Cardiac muscle cell (in vitro differentiated cells and primary cell): ENCODE data around the gene SLCO2A1. TPM values are rescaled to one million over a fixed set of nuclear protein-coding genes. Genes with fewer than 3 reads are reported as not detected.

Source experiments
- DNase-seq, 2 donors: peaks; one replicate each; pipeline versions ENCODE4 v3.0.0 to v3.0.0-alpha.2; 2010 to 2017; ENCODE audit warnings: low read depth in 1 of 2, low spot score in 1 of 2
- H3K27ac ChIP-seq: fragments of 200-600 bp; sonication (generic); 2 replicates; pipeline ENCODE4 v1.5.1; 2016
- H3K27me3 ChIP-seq: fragments of 200-600 bp; sonication (generic); 2 replicates; pipeline ENCODE4 v1.6.0; 2016; ENCODE audit warnings: control low read depth
- H3K36me3 ChIP-seq: fragments of 200-600 bp; sonication (generic); 2 replicates; pipeline ENCODE4 v1.5.1; 2016; ENCODE audit warnings: control low read depth
- H3K4me1 ChIP-seq: fragments of 200-600 bp; sonication (generic); 2 replicates; pipeline ENCODE4 v1.8.1; 2017; ENCODE audit warnings: low read depth, mild to moderate bottlenecking, mixed run types
- H3K4me3 ChIP-seq: fragments of 200-600 bp; sonication (generic); 2 replicates; pipeline ENCODE4 v1.5.1; 2016; ENCODE audit warnings: mild to moderate bottlenecking
- H3K9me3 ChIP-seq: fragments of 200-600 bp; sonication (generic); 2 replicates; pipeline ENCODE4 v1.5.1; 2017; ENCODE audit warnings: low read depth, mild to moderate bottlenecking, control low read depth
- polyA plus RNA-seq: library from polyadenylated mRNA; unstranded; fragments of >200 nt; fragmentation: Nextera tagmentation; extraction: Ambion mirVana; gene quantifications from 2 replicates; pipeline ENCODE4 v1.2.1, GENCODE V29; 2016
- total RNA-seq: library from RNA; depleted of rRNA; stranded (reverse); fragments of >200 nt; gene quantifications from 2 replicates; pipeline ENCODE4 v1.2.3, GENCODE V29; 2016
- TF ChIP-seq, protein P1 (sequence below): IDR thresholded peaks from 2 replicates; pipeline ENCODE4 v1.5.1; 2012; ENCODE audit warnings: low read depth, mild to moderate bottlenecking, low read length

Gene SLCO2A1
- total and polyA plus RNA-seq, 2 experiments from 2014 or later: 5.1 to 6.1 TPM

DNA sequence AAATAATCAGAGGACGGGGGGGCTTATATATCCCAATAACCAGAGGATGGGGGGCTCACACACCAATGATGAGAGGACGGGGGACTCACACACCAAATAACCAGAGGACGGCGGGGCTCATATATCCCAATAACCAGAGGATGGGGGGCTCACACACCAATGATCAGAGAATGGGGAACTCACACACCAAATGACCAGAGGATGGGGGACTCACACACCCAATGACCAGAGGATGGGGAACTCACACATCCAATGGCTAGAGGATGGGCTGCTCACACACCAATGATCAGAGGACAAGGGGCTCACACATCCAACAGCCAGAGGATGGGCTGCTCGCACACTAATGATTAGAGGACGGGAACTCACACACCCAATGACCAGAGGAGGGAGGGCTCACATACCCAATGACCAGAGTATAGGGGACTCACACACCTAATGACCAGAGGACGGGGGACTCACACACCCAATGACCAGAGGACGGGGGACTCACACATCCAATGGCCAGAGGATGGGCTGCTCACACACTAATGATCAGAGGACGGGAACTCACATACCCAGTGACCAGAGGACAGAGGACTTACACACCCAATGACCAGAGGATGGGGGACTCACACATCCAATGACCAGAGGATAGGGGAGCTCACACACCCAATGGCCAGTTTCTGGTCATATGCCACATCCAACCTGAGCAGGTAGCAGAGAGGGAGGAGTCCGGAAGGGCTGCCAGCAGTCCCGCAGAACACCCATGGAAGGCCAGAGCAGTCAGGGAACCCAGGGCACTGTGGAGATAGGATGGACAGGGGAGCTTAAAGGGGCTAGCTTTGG lies 144.6 kb downstream of the SLCO2A1 start:
- no peak overlapping the region for H3K4me3 ChIP-seq
- H3K27ac ChIP-seq: no peak overlapping the region
- H3K4me1 ChIP-seq: no peaks in the 10 kb centered on the region
- TF ChIP-seq, protein P1, sequence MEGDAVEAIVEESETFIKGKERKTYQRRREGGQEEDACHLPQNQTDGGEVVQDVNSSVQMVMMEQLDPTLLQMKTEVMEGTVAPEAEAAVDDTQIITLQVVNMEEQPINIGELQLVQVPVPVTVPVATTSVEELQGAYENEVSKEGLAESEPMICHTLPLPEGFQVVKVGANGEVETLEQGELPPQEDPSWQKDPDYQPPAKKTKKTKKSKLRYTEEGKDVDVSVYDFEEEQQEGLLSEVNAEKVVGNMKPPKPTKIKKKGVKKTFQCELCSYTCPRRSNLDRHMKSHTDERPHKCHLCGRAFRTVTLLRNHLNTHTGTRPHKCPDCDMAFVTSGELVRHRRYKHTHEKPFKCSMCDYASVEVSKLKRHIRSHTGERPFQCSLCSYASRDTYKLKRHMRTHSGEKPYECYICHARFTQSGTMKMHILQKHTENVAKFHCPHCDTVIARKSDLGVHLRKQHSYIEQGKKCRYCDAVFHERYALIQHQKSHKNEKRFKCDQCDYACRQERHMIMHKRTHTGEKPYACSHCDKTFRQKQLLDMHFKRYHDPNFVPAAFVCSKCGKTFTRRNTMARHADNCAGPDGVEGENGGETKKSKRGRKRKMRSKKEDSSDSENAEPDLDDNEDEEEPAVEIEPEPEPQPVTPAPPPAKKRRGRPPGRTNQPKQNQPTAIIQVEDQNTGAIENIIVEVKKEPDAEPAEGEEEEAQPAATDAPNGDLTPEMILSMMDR: no peak
- DNase-seq: no peak
- peaks cover 11% of the 10 kb centered on the region for H3K27me3 ChIP-seq
- H3K36me3 ChIP-seq: no peaks in the 10 kb centered on the region
- H3K9me3 ChIP-seq: no peaks in the 10 kb centered on the region

DNA sequence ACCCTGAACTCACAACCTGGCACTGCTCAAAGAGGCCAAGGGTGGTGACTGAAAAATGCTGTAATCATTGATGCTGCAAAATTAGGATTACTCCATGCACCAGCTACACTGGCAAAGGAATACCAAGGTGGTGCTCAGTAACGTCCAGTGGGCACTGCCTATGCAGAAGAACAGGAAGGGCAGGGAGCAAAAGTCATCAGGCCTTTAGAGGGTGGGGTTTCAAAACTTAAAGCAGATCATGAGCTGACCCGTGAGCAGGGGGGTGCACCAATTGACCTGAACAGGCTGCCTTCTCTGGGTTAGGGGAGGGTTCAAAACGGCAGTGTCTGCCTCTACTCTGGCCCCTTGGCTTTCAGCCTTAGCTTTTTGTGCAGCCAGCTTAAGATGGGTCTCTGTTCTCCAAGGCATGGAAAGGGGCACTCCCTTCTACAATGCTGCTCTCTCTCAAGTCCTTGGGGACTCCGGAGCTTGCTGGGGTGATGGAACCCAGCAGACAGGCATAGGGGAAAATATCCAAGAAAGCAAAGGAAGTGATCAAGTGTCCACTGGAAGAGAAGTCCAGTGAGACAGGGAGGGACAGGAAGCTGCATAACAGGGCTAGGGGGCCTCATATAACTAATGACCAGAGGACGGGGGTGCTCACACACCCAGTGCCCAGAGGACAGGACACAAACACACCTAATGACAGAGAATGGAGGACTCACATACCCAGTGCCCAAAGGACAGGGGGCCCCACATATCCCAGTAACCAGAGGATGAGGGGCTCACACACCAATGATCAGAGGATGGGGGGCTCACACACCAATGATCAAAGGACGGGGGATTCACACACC lies 145.5 kb downstream of the SLCO2A1 start:
- Histone ChIP-seq H3K4me1 (no peaks in the 10 kb centered on the region), H3K36me3 (no peaks in the 10 kb centered on the region), H3K27me3 (peaks cover 11% of the 10 kb centered on the region), H3K27ac (no peak overlapping the region), H3K4me3 (no peak overlapping the region), H3K9me3 (no peaks in the 10 kb centered on the region)
- DNase-seq: no peak
- TF ChIP-seq, protein P1: no peak

DNA sequence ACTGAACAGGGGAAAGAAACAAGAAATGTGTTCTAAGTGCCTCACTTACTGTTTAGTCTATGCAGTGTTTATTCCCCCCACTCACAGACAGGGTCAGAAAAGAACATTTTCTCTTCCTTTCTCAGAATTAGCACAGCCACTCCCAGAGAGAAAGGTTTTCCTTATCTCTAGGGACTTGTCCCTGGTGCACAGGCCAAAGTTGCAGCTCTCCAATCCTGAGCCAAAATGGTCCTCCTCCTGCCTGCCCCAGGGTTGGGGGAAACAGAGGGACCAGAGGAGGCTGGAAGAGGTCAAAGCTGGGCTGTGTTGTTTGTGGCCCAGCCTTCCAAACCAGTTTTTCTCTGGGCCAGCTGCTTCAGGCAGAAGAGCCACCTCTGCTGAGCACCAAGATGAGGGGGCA lies 146.1 kb downstream of the SLCO2A1 start:
- DNase-seq: no peak
- Histone ChIP-seq H3K9me3 (no peaks in the 10 kb centered on the region), H3K36me3 (no peaks in the 10 kb centered on the region), H3K27me3 (peaks cover 11% of the 10 kb centered on the region), H3K4me3 (no peak overlapping the region), H3K4me1 (no peaks in the 10 kb centered on the region), H3K27ac (no peak overlapping the region)
- TF ChIP-seq, protein P1: no peak

DNA sequence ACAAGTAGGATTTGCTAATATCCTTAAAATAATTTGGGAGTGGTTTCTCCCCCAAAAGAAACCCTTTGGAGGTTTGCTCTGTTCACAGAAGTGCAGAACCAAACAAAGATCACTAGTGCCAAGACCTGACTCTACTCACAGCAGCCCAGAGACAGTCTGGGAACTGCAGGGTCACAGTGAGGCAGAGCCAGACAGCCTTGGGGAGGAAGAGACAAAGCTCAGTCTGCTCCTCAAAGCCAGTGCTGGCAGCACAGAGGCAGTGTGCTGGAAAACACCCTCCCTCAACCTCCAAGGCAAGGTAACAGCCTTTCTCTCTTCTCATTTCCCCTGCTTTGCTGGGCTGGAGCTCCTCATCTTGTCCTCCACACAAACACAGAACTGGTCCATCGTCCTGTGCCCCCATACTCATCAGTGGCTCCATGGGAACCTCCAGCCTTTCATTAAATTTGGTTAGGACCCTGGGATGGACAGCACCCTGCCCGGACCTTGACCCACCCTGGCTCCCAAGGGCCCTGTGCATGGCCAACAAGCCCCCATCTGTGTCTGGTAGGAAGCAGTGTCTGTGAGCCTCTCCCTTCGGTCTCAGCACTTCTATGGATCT lies 146.6 kb downstream of the SLCO2A1 start:
- TF ChIP-seq, protein P1: no peak
- no peaks in the 10 kb centered on the region for H3K9me3 ChIP-seq
- no peaks in the 10 kb centered on the region for H3K4me1 ChIP-seq
- DNase-seq: no peak
- H3K27me3 ChIP-seq: peaks cover 11% of the 10 kb centered on the region
- no peak overlapping the region for H3K4me3 ChIP-seq
- no peaks in the 10 kb centered on the region for H3K36me3 ChIP-seq
- no peak overlapping the region for H3K27ac ChIP-seq

DNA sequence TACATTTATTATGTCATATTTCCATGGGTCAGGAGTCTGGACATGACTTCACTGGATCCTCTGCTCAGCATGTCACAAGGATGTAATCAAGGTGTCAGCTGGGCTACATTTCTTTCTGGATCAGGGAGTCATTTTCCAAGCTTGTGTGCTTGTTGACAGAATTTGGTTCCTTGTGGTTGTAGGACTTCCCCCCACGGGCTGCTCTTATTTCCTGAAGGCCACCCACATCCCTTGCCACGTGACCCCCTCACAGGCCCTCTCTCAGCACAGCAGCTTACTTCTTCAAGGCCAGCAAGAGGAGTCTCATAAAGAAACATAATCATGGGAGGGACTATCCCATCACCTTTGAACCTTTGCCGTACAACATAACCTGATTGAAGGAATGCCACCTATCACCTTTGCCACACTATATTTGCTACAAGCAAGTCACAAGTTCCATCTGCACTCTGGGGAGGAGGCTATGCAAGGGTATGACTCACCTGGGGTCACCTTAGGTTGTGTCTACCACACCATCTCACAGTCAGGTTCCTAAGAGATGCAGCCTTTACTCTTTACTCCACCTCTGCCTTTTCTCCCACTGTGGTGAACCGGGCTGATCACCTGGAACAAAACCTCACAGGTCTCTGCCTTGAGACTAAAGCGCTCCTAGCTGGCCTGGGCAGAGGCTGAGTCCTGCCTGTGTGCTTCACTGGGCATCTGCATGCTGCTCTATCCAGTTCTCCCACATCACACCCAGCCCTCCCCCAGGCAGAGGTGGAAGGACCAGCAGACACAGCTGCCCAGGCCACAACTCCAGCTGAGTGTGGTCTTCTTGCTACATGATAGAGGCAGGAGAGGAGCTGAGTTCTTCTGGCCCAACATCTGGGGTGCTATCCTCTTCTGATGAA lies 147.5 kb downstream of the SLCO2A1 start:
- H3K27me3 ChIP-seq: peaks cover 11% of the 10 kb centered on the region
- no peak overlapping the region for H3K27ac ChIP-seq
- no peaks in the 10 kb centered on the region for H3K36me3 ChIP-seq
- no peaks in the 10 kb centered on the region for H3K4me1 ChIP-seq
- TF ChIP-seq, protein P1: no peak
- no peak overlapping the region for H3K4me3 ChIP-seq
- H3K9me3 ChIP-seq: no peaks in the 10 kb centered on the region
- no peak for DNase-seq
